Gastroesophageal sphincter (tissue), 4 donors: ENCODE results near the gene SUCNR1. TPM values are rescaled to one million over a fixed set of nuclear protein-coding genes. Genes with fewer than 3 reads are reported as not detected.

Source experiments
- ATAC-seq: fragments of 150-250 bp; one replicate; pipeline ENCODE4 v1.9.1; 2016; ENCODE audit warnings: mild to moderate bottlenecking, moderate library complexity
- H3K27ac ChIP-seq, 4 donors: fragments of 200-600 bp; sonication (generic) in 3 of 4; 1 replicate in 3 of 4; 2 replicates in 1 of 4; pipeline ENCODE4 v1.5.1; 2016 to 2019
- H3K27me3 ChIP-seq: fragments of 200-600 bp; sonication (generic); one replicate; pipeline ENCODE4 v1.5.1; 2019
- H3K36me3 ChIP-seq, 2 donors: fragments of 200-600 bp; sonication (generic); one replicate each; pipeline ENCODE4 v1.5.1; 2019; ENCODE audit warnings: control low read depth in 1 of 2
- H3K4me1 ChIP-seq, 3 donors: fragments of 200-600 bp; sonication (generic); 1 replicate in 2 of 3; 2 replicates in 1 of 3; pipeline ENCODE4 v1.5.1; 2016 to 2019; ENCODE audit warnings: control low read depth in 2 of 3
- H3K4me3 ChIP-seq, 2 donors: fragments of 200-600 bp; sonication (generic); one replicate each; pipeline ENCODE4 v1.5.1; 2019; ENCODE audit warnings: mild to moderate bottlenecking in 1 of 2, moderate library complexity in 1 of 2
- H3K9me3 ChIP-seq, 3 donors: fragments of 200-600 bp; sonication (generic); one replicate each; pipeline ENCODE4 v1.5.1; 2017 to 2019; ENCODE audit warnings: control low read depth in 2 of 3
- EP300 ChIP-seq: sonication (generic); formaldehyde crosslinking; IDR thresholded peaks from one replicate; pipeline ENCODE4 v1.6.1; 2017; ENCODE audit warnings: antibody characterized with exemption, mild to moderate bottlenecking
- POLR2A ChIP-seq, 2 donors: fragments of 450-650 bp; IDR thresholded peaks; one replicate each; pipeline ENCODE4 v1.6.1; 2017; ENCODE audit warnings: antibody characterized with exemption in 2 of 2, mild to moderate bottlenecking in 2 of 2, moderate library complexity in 1 of 2
- POLR2AphosphoS5 ChIP-seq: sonication (generic); formaldehyde crosslinking; IDR thresholded peaks from one replicate; pipeline ENCODE4 v1.6.1; 2017; ENCODE audit warnings: antibody characterized with exemption
- WGBS, 2 donors: methylation state at CpG; one replicate each; pipeline ENCODE4 v1.1.5; 2018; ENCODE audit warnings: low coverage in 1 of 2; 5-methylcytosine and 5-hydroxymethylcytosine counted together
- total RNA-seq, 4 donors: library from RNA; depleted of rRNA; stranded (reverse); fragments of >200 nt; gene quantifications; one replicate each; pipeline ENCODE4 v1.1.0, GENCODE V29; 2016
- TF ChIP-seq, protein P1 (sequence below), 4 experiments: fragments of 200-600 bp in 2 of 4; fragments of 450-650 bp in 2 of 4; sonication (generic) in 1 of 4; IDR thresholded peaks; one replicate each; pipeline ENCODE4 v1.5.1; 2017 to 2019; ENCODE audit warnings: antibody characterized with exemption in 4 of 4, mild to moderate bottlenecking in 2 of 4, moderate library complexity in 2 of 4

SUCNR1 gene
- total RNA-seq, 4 donors from 2014 or later = 0.12 to 0.74 (median 0.13) TPM; not detected in 1

GRCh38 chr3:151912028-151912427 lies 38.6 kb downstream of the SUCNR1 start:
- WGBS, 2 donors = 6 to 44% methylated on average over 1 of the region's 1 CpG
- Histone ChIP-seq H3K27me3 (no peaks in the 10 kb centered on the region), H3K36me3 (no peaks in the 10 kb centered on the region), H3K4me1 (peaks cover 0 to 10% (median 0%) of the 10 kb centered on the region in 3 donors), H3K9me3 (no peaks in the 10 kb centered on the region), H3K27ac (no peak overlapping the region), H3K4me3 (no peak overlapping the region)
- ATAC-seq = no peak
- TF ChIP-seq EP300 = no peak
- no peak for TF ChIP-seq POLR2A (IDR thresholded peaks at IDR 0.05)
- TF ChIP-seq, protein P1, sequence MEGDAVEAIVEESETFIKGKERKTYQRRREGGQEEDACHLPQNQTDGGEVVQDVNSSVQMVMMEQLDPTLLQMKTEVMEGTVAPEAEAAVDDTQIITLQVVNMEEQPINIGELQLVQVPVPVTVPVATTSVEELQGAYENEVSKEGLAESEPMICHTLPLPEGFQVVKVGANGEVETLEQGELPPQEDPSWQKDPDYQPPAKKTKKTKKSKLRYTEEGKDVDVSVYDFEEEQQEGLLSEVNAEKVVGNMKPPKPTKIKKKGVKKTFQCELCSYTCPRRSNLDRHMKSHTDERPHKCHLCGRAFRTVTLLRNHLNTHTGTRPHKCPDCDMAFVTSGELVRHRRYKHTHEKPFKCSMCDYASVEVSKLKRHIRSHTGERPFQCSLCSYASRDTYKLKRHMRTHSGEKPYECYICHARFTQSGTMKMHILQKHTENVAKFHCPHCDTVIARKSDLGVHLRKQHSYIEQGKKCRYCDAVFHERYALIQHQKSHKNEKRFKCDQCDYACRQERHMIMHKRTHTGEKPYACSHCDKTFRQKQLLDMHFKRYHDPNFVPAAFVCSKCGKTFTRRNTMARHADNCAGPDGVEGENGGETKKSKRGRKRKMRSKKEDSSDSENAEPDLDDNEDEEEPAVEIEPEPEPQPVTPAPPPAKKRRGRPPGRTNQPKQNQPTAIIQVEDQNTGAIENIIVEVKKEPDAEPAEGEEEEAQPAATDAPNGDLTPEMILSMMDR (IDR thresholded peaks at IDR 0.05) = no peak
- no peak for TF ChIP-seq POLR2AphosphoS5

- no peaks in the 10 kb centered on the region for H3K9me3 ChIP-seq
- no peak overlapping the region for H3K4me3 ChIP-seq
- H3K36me3 ChIP-seq = no peaks in the 10 kb centered on the region
- no peaks in the 10 kb centered on the region for H3K27me3 ChIP-seq
- ATAC-seq = no peak
- TF ChIP-seq POLR2A (IDR thresholded peaks at IDR 0.05) (no peak), POLR2AphosphoS5 (no peak), EP300 (no peak)
- TF ChIP-seq, protein P1 (IDR thresholded peaks at IDR 0.05) = no peak
- H3K4me1 ChIP-seq = peaks cover 0 to 4% (median 0%) of the 10 kb centered on the region in 3 donors
- H3K27ac ChIP-seq = no peak overlapping the region
Measured at GRCh38 chr3:151916781-151917180, 43.3 kb downstream of the SUCNR1 start.

DNA sequence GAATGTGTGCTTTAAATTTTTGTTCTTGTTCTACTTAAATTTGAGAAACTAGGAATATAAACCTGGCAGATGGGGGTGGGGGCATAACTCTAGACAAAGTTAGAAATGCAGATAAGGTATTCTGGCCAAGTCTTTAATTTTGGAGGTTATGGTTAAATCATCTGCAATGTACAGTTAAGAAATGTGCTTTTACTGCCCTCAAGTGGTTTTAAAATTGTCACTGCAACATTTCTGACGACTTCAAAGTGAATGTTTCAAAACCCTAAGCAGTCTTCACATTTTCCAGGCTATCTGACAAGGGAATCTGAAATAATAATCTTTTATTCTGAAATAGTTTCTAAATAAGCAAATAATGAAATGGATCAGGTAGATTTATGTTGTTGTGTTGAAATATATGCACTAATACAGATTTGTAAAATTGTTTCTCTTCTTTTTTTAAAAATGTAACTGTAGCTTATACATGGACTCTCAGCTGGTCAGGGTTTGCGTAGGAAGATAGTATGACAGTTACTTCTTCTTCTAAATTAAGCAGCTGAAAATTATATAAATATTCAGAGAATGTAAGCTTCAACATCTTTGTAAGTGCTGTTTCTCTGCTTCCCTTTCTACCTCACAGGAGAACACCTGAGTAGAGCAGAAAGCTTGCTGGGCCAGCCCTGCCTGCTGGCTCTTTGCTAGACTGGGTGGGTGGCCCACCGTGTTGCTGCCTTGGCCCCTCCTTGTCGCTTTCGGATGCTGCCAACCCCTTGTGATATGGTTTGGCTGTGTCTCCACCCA lies 45.0 kb downstream of the SUCNR1 start:
- no peaks in the 10 kb centered on the region for H3K36me3 ChIP-seq
- H3K27me3 ChIP-seq = no peaks in the 10 kb centered on the region
- no peak overlapping the region for H3K4me3 ChIP-seq
- TF ChIP-seq EP300 (no peak), POLR2A (IDR thresholded peaks at IDR 0.05) (no peak), POLR2AphosphoS5 (no peak)
- TF ChIP-seq, protein P1 (IDR thresholded peaks at IDR 0.05) = peak; percentile 54 to 72 (median 63)
- H3K9me3 ChIP-seq = no peaks in the 10 kb centered on the region
- WGBS, 2 donors = 53 to 61% methylated on average over 5 of the region's 5 CpGs
- no peak for ATAC-seq
- H3K27ac ChIP-seq = no peak overlapping the region
- no peaks in the 10 kb centered on the region for H3K4me1 ChIP-seq

DNA sequence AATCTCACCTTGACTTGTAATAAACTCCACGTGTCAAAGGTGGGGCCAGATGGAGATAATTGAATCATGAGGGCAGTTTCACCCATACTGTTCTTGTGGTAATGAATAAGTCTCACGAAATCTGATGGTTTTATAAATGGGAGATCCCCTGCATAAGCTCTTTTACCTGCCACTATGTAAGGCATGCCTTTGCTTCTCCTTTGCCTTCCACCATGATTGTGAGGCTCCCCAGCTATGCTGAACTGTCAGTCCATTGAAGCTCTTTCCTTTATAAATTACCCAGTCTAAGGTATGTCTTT lies 45.5 kb downstream of the SUCNR1 start:
- no peaks in the 10 kb centered on the region for H3K36me3 ChIP-seq
- WGBS, 2 donors = 79 to 90% methylated on average over 2 of the region's 2 CpGs
- ATAC-seq = no peak
- no peaks in the 10 kb centered on the region for H3K9me3 ChIP-seq
- no peak overlapping the region for H3K4me3 ChIP-seq
- no peaks in the 10 kb centered on the region for H3K27me3 ChIP-seq
- no peak overlapping the region for H3K27ac ChIP-seq
- H3K4me1 ChIP-seq = peaks cover 0 to 4% (median 4%) of the 10 kb centered on the region in 3 donors
- TF ChIP-seq EP300 (no peak), POLR2A (IDR thresholded peaks at IDR 0.05) (no peak), POLR2AphosphoS5 (no peak)
- TF ChIP-seq, protein P1 (IDR thresholded peaks at IDR 0.05) = no peak

GRCh38 chr3:151919446-151919845 lies 46.0 kb downstream of the SUCNR1 start:
- WGBS, 2 donors = 78 to 80% methylated on average over 2 to 3 of the region's 3 CpGs
- Histone ChIP-seq H3K4me1 (peaks cover 0 to 7% (median 4%) of the 10 kb centered on the region in 3 donors), H3K36me3 (no peaks in the 10 kb centered on the region), H3K27me3 (no peaks in the 10 kb centered on the region), H3K9me3 (no peaks in the 10 kb centered on the region), H3K27ac (no peak overlapping the region), H3K4me3 (no peak overlapping the region)
- ATAC-seq = no peak
- no peak for TF ChIP-seq EP300
- TF ChIP-seq POLR2A (IDR thresholded peaks at IDR 0.05) = no peak
- TF ChIP-seq, protein P1 (IDR thresholded peaks at IDR 0.05) = no peak
- no peak for TF ChIP-seq POLR2AphosphoS5
